CMK (cell line): ENCODE results near the gene UGT1A5.
"Not testable (repeated sequence)": the region's sequence is repeated elsewhere in the genome, so short reads cannot be mapped to it uniquely, and the experiment has no call there.

ENCODE experiments used
- DNase-seq: peaks from one replicate; pipeline ENCODE4 v3.0.0-alpha.2; 2010; ENCODE audit warnings: low read depth

UGT1A5 gene

GRCh38 chr2:233746475-233747282 is 34.0 kb downstream of the UGT1A5 start:
- no peak for DNase-seq

GRCh38 chr2:233747283-233747544 is 34.5 kb downstream of the UGT1A5 start:
- no peak for DNase-seq

- not testable (repeated sequence) for DNase-seq
Observed at GRCh38 chr2:233750689-233751088, 38.0 kb downstream of the UGT1A5 start.

GRCh38 chr2:233751212-233752009 is 38.7 kb downstream of the UGT1A5 start:
- not testable (repeated sequence) for DNase-seq

GRCh38 chr2:233754872-233755611 is 42.3 kb downstream of the UGT1A5 start:
- no peak for DNase-seq

GRCh38 chr2:233756429-233757081 is 43.8 kb downstream of the UGT1A5 start:
- no peak for DNase-seq

GRCh38 chr2:233758141-233758540 is 45.4 kb downstream of the UGT1A5 start:
- DNase-seq, result no peak

- no peak for DNase-seq
Observed at GRCh38 chr2:233758849-233759248, 46.1 kb downstream of the UGT1A5 start.

- DNase-seq, result no peak
Observed at GRCh38 chr2:233760043-233760442, 47.3 kb downstream of the UGT1A5 start, which contains the start of gene UGT1A1. Gene UGT1A1, plus strand, starts transcription at chr2:233760270. Its CDS starts 18 bp downstream, at chr2:233760288.

GRCh38 chr2:233761040-233761769 is 48.5 kb downstream of the UGT1A5 start:
- no peak for DNase-seq

GRCh38 chr2:233764264-233764663 is 51.6 kb downstream of the UGT1A5 start:
- DNase-seq, result no peak

- DNase-seq, result no peak
Observed at GRCh38 chr2:233764761-233765160, 52.1 kb downstream of the UGT1A5 start.

- no peak for DNase-seq
Observed at GRCh38 chr2:233766416-233766815, 53.7 kb downstream of the UGT1A5 start.

GRCh38 chr2:233768076-233768475 is 55.4 kb downstream of the UGT1A5 start:
- no peak for DNase-seq

GRCh38 chr2:233769260-233769659 is 56.6 kb downstream of the UGT1A5 start:
- no peak for DNase-seq

- no peak for DNase-seq
Observed at GRCh38 chr2:233772153-233772552, 59.4 kb downstream of the UGT1A5 start.

- no peak for DNase-seq
Observed at GRCh38 chr2:233772583-233772982, 59.9 kb downstream of the UGT1A5 start.

GRCh38 chr2:233773854-233774253 is 61.1 kb downstream of the UGT1A5 start:
- no peak for DNase-seq

- DNase-seq, result no peak
Observed at GRCh38 chr2:233775414-233775813, 62.7 kb downstream of the UGT1A5 start.

- DNase-seq, result no peak
Observed at GRCh38 chr2:233778030-233778429, 65.3 kb downstream of the UGT1A5 start, which contains the start of gene MROH2A. Gene MROH2A, plus strand, starts transcription at chr2:233778330. Its CDS starts 1,029 bp downstream, at chr2:233779359.

- no peak for DNase-seq
Observed at GRCh38 chr2:233779722-233780121, 67.0 kb downstream of the UGT1A5 start.
